HG03442 (cell line): ENCODE results near the gene TNFRSF12A.

Source experiments
- ATAC-seq: cut with Tn5 transposase; IDR thresholded peaks from one replicate; pipeline ENCODE4 v1.9.1; 2021; ENCODE audit warnings: mild to moderate bottlenecking, moderate library complexity; ENCODE audit not compliant: unreplicated experiment

Gene TNFRSF12A, protein sequence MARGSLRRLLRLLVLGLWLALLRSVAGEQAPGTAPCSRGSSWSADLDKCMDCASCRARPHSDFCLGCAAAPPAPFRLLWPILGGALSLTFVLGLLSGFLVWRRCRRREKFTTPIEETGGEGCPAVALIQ

GRCh38 chr16:3020247-3020603 is at the start of gene TNFRSF12A:
TNFRSF12A (plus strand) TSS chr16:3020368; CDS start chr16:3020398, 30 bp downstream.
- no peak for ATAC-seq

DNA sequence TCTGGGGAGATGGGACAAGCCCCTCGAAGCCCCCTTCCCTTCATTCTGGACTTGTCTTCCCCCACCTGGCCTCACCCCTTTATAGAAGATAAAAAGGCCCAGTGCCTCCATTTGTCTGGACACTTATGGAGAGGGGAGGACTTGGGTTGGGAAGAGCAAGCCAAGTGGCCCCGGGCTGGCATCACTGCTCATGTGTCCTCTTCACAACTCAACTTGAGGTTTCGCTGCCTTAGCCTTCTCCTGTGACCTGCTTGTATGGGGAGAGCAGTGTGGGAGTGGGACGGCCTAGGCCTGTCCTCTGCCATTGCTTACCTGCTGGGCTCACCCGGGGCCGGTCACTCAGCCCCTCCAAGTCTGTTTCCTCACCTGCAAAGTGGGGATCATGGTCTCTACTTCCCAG is 49.6 kb upstream of the TNFRSF12A start:
- ATAC-seq: no peak

GRCh38 chr16:2971134-2971984 is 48.8 kb upstream of the TNFRSF12A start:
- ATAC-seq: no peak

- ATAC-seq: no peak
Measured at GRCh38 chr16:2971985-2972784, 48.0 kb upstream of the TNFRSF12A start.

- ATAC-seq: no peak
Measured at GRCh38 chr16:2973093-2973492, 47.1 kb upstream of the TNFRSF12A start.

- ATAC-seq: no peak
Measured at GRCh38 chr16:2973605-2974318, 46.4 kb upstream of the TNFRSF12A start.

DNA sequence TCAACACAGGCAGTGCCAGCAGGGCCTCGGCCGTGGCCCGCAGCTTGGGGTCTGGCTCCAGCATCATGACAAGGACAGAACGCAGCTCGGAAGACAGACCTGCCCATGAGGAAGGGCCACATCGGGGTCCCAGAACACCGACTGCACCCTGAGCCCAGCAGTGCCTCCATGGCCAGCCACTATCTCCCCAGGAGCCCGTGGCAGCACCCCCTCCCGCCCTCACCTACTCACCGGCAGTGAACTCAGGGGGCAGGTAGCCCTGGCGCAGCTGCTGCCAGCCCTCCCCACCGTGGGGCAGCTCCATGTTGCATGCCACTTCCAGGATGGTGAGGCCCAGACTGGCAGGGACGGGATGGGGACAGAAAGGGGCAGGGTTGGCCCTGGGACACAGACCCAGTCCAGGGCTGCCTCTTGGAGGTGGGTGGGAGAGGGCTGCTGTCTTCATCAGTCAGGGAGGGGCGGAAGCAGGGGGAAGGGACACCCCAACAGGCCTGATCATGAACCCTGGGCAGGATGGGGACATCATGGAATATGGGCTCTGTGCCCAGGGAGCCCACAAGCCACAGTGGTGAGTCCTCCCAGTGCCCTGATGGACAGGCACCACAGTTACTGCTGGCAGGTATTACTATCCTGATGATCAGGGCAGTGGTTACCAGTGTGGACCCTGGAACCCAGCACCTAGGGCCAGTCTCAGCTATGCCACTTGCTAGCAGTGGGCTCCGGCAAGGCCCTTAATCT is 45.7 kb upstream of the TNFRSF12A start:
- ATAC-seq: no peak

DNA sequence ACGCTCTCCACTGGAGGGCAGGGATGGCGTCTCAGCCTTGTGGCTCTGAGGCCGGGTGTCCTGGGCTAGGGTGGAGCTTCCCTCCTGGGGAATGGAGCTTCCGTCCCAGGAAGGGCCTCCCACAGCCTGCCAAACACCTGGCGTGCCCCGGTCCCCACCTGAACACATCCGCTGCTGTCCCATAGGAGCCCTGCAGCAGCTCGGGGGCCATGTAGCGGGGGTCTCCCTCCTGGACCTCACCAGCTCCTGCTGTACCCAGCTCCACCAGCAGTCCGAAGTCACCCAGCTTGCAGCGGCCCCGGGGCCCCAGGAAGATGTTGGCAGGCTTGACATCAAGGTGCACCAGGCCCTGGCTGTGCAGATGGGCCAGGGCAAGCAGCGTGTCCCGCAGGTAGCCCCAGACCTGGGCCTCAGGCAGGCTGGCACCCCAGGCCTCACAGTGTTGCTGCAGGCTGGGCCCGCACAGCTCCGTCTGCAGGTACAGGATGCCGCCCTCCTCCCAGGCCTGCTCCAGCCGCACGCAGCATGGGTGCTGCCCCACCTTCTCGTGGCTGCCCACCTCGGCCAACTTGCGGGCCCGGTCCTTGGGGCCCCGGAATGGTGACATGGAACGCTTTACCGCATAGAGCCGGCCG is 44.9 kb upstream of the TNFRSF12A start:
- ATAC-seq: no peak

GRCh38 chr16:2976201-2976600 is 44.0 kb upstream of the TNFRSF12A start:
- no peak for ATAC-seq

- ATAC-seq: no peak
Measured at GRCh38 chr16:2976673-2977072, 43.5 kb upstream of the TNFRSF12A start.

DNA sequence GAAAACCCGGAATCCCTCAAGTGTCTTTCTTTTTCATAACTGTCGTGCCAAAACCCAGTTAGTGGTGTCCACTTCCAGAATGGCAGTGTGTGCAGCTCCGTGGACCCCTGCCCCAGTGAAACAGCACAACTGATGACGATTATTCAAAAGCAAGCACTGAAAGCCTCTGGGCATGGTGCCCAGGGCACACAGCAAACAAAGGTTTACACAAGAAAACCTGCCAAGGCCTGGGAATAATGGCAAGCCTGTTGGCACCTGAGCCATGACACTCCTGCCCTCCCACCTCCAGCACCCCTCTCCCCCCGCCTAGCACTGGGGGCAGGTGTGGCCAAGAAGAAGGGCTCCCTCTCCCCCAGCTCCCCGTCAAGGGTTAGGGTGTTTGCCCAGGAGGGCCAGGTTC is 42.7 kb upstream of the TNFRSF12A start:
- ATAC-seq: no peak

DNA sequence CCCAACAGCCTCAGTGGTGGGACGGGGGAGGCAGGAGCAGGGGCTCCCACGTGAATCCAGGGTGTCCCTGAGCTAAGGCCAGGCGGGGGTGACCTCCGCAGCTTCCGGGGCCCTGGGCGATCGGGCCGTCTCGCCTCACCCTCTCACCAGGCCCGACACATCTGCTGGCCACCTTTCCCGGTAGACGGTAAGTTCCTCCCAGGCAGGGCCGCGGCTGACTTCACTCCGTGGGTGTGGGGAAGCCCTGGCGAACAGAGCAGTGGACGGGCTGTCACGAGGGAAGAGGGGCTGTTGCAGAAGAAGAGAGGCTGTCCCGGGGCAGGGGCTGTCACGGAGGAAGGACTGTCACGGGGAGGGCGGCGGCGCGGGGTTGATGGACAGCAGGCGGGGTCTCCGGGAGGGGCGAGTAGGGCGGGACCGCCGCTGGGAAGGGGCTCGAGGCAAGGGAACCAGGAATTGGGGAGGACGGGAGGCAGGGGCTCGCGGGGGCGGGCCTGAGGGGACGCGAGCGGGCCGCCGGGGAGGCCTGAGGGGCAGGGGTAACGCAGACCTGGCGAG is 40.4 kb upstream of the TNFRSF12A start:
- ATAC-seq: peak; percentile 1

DNA sequence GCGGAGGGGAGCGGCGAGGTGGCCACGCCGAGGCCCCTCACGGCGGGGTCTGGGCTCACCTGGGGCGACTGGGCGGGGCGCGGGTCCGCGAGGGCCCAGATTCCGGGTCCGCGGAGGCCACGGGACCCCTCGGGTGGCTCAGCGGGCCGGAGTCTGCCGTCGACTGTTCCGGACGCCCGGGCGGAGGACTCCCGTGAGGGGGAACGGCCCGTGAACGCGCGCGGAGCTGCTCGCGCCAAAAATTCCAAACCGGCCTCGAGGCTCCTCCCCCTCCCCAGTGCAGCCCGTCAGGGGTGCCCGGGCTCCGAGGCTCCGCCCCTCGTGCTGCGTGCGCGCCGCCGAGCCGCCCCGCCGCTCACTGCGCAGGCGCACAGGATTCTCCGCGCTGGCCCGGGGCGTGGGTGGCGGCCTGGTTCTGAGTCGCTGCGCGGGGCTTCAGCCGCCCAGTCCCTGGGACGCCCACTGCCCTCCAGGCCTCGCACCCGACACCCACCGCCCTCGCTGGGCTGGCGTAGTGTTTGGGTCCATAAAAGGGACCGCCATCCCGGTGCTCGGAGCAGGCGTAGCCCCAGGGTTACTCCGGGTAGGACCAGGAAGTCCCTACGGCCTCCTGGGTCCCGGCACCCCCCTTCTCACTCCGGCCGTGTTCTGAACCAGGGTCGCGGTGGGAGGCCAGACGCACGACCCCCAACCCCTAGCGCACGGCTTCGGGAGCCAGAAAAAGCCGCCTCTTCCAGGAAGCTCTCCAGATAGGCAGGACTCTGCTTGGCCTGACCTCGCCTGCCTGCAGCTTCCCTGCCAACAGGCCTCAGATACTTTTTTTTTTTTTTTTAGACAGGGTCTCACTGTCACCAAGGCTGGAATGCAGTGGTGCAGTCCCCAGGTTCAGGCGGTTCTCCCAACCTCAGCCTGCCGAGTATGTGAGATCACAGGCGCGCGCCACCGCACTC is 39.7 kb upstream of the TNFRSF12A start, which contains the start of gene PKMYT1:
Gene PKMYT1, minus strand, starts transcription at position 220 of the 950 bp plus-strand sequence. CDS start 789 bp downstream, outside the sequence.
- ATAC-seq: peak; percentile 70

- no peak for ATAC-seq
Measured at GRCh38 chr16:2981177-2981898, 38.8 kb upstream of the TNFRSF12A start.

- ATAC-seq: no peak
Measured at GRCh38 chr16:2981899-2982250, 38.3 kb upstream of the TNFRSF12A start.

GRCh38 chr16:2982402-2982801 is 37.8 kb upstream of the TNFRSF12A start:
- ATAC-seq: no peak

- no peak for ATAC-seq
Measured at GRCh38 chr16:2983706-2984136, 36.4 kb upstream of the TNFRSF12A start.

DNA sequence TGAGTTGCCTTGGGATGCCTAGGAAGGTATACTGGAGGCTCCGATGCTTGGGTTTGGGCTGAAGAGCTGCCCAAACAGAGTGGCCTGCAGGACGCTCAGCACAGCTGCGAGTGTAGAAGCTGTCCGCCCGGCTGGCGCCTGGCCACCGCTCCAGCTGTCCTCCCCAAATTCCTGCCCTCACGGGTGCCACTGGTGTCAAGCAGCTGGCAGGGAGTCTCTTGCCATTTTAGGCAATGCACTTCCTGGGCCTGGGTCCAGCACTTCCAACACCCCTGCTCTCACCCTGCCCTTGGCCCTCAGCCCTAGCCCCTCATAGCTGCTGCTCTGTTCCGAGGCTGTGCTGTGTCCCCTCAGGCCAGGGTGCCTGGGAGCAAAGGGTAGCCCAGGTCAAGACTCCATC is 34.7 kb upstream of the TNFRSF12A start:
- ATAC-seq: no peak
